Pons (tissue), 1 donor: ENCODE data around the gene RPS27L.
"Not testable (repeated sequence)": the region's sequence is repeated elsewhere in the genome, so short reads cannot be mapped to it uniquely, and the experiment has no call there.

Experiments used
- DNase-seq: peaks from one replicate; pipeline ENCODE4 v3.0.0-alpha.2; 2016; ENCODE audit warnings: low spot score

Gene RPS27L

GRCh38 chr15:63098901-63099300, 58.4 kb downstream of the RPS27L start:
- not testable (repeated sequence) for DNase-seq
